ENCODE data around the gene MAGEF1. TPM values are rescaled to one million over a fixed set of nuclear protein-coding genes. Genes with fewer than 3 reads are reported as not detected.

MAGEF1 gene
- total RNA-seq, 1 donor from 2014 or later = 80.3 TPM

GRCh38 chr3:184716622-184717398 lies 4.9 kb upstream of the MAGEF1 start:
- no peaks in the 10 kb centered on the region for H3K27me3 Mint-ChIP-seq (ENCODE audit: low read depth)
- peak overlapping the region; percentile 68 for H3K4me3 Mint-ChIP-seq
- DNase-seq (ENCODE audit: low read depth, low spot score) = peak; percentile 45
- no peaks in the 10 kb centered on the region for H3K36me3 Mint-ChIP-seq (ENCODE audit: low read depth)
- H3K4me1 Mint-ChIP-seq = peaks cover 47% of the 10 kb centered on the region
- peak overlapping the region; percentile 68 for H3K27ac Mint-ChIP-seq (ENCODE audit: unreplicated experiment)
- TF ChIP-seq CTCF (conservative IDR thresholded peaks at IDR 0.05) = no peak
- H3K9me3 Mint-ChIP-seq = no peaks in the 10 kb centered on the region

GRCh38 chr3:184715943-184716621 lies 4.2 kb upstream of the MAGEF1 start:
- Mint-ChIP-seq H3K4me3 (peak overlapping the region; percentile 68), H3K9me3 (no peaks in the 10 kb centered on the region), H3K4me1 (peaks cover 51% of the 10 kb centered on the region), H3K27me3 (ENCODE audit: low read depth) (no peaks in the 10 kb centered on the region), H3K27ac (ENCODE audit: unreplicated experiment) (no peak overlapping the region), H3K36me3 (ENCODE audit: low read depth) (no peaks in the 10 kb centered on the region)
- no peak for TF ChIP-seq CTCF (conservative IDR thresholded peaks at IDR 0.05)
- DNase-seq (ENCODE audit: low read depth, low spot score) = no peak

- H3K36me3 Mint-ChIP-seq (ENCODE audit: low read depth) = peaks cover 12% of the 10 kb centered on the region
- H3K9me3 Mint-ChIP-seq = no peaks in the 10 kb centered on the region
- H3K27me3 Mint-ChIP-seq (ENCODE audit: low read depth) = no peaks in the 10 kb centered on the region
- no peak for DNase-seq (ENCODE audit: low read depth, low spot score)
- H3K27ac Mint-ChIP-seq (ENCODE audit: unreplicated experiment) = no peak overlapping the region
- peaks cover 61% of the 10 kb centered on the region for H3K4me1 Mint-ChIP-seq
- no peak for TF ChIP-seq CTCF (conservative IDR thresholded peaks at IDR 0.05)
- peak overlapping the region; percentile 83 for H3K4me3 Mint-ChIP-seq
These were observed 1.7 kb upstream of the MAGEF1 start for GRCh38 chr3:184713521-184713920.

- Mint-ChIP-seq H3K9me3 (no peaks in the 10 kb centered on the region), H3K36me3 (ENCODE audit: low read depth) (peaks cover 15% of the 10 kb centered on the region), H3K27ac (ENCODE audit: unreplicated experiment) (no peak overlapping the region), H3K4me3 (peak overlapping the region; percentile 83), H3K4me1 (peaks cover 60% of the 10 kb centered on the region), H3K27me3 (ENCODE audit: low read depth) (no peaks in the 10 kb centered on the region)
- DNase-seq (ENCODE audit: low read depth, low spot score) = no peak
- no peak for TF ChIP-seq CTCF (conservative IDR thresholded peaks at IDR 0.05)
These were observed 1.1 kb upstream of the MAGEF1 start for GRCh38 chr3:184713040-184713355.

- Mint-ChIP-seq H3K4me1 (peaks cover 55% of the 10 kb centered on the region), H3K9me3 (no peaks in the 10 kb centered on the region), H3K4me3 (peak overlapping the region; percentile 92), H3K36me3 (ENCODE audit: low read depth) (peaks cover 18% of the 10 kb centered on the region), H3K27me3 (ENCODE audit: low read depth) (no peaks in the 10 kb centered on the region), H3K27ac (ENCODE audit: unreplicated experiment) (peak overlapping the region; percentile 52)
- no peak for DNase-seq (ENCODE audit: low read depth, low spot score)
- no peak for TF ChIP-seq CTCF (conservative IDR thresholded peaks at IDR 0.05)
These were observed 580 bp upstream of the MAGEF1 start for GRCh38 chr3:184712248-184713039.

Data from neural crest cell (in vitro differentiated cells).